GM18520 (cell line): ENCODE data around the gene OR8A1.
"Not testable (repeated sequence)": the region's sequence is repeated elsewhere in the genome, so short reads cannot be mapped to it uniquely, and the experiment has no call there.

Source experiments
- ATAC-seq: cut with Tn5 transposase; IDR thresholded peaks from one replicate; pipeline ENCODE4 v1.9.1; 2021; ENCODE audit not compliant: unreplicated experiment

Gene OR8A1

DNA sequence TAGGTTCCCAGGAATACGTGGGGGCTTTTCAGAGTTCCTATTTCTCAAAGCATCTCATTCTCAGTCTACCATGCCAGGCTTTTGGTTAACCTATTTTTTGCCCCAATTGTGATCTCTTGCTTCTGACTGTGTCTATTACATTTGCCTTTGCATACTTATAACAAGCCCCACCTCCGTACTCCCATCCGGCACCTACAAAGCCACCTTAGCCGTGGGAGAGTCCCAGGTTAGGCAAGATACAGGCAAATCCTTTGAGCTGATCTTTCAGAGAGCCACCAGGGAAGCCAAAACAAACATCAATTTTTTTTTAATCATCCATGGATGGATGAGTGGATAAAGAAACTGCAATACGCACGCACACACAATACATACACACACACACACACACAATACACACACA is 22.8 kb downstream of the OR8A1 start:
- ATAC-seq: no peak

DNA sequence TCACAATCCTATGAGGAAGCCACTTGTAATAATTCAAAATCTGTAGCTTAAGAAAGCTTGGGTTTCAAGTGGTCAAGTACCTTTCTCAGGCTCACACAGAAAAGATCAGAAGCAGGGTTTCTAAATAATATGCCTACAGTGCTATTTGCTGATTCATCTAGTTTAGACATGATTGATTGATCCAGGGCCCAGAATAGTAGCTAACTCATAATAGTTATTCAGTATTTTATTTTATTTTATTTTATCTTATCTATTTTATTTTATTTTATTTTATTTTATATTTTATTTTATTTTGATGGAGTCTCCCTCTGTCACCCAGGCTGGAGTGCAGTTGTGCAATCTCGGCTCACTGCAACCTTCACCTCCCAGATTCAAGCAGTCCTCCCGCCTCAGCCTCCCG is 25.5 kb downstream of the OR8A1 start:
- ATAC-seq: no peak

GRCh38 chr11:124597626-124598025 is 27.8 kb downstream of the OR8A1 start:
- ATAC-seq: no peak

DNA sequence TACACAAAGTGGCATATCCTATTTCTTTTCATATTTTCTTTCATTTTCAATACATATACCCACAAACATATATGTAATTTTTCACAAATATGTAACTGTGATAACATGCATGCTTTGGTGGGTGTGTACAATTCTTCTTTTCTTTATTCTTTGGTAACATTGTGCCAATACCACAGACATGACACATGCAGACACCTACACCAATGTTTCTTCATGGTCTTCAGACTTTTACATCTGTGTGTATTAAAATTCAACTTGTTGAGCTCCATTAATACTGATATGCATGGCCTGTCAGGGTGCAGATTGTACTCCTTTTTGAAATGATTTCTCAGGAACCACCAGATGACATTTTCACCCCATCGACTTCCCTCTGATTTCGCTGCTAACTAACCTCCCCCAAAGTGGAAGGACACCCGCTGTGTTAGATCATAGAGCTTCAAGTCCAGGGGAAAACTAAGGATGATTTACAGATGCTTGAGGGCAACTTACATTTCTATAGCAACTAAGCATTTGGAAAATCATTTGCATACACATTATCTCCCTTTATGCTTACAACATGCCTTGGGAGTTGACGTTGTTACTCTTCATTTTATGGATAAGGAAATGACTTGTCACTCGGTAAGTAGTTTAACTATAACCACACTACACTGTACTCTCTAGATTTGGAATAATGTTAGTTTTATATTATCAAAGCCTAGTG is 31.0 kb downstream of the OR8A1 start:
- ATAC-seq: no peak

DNA sequence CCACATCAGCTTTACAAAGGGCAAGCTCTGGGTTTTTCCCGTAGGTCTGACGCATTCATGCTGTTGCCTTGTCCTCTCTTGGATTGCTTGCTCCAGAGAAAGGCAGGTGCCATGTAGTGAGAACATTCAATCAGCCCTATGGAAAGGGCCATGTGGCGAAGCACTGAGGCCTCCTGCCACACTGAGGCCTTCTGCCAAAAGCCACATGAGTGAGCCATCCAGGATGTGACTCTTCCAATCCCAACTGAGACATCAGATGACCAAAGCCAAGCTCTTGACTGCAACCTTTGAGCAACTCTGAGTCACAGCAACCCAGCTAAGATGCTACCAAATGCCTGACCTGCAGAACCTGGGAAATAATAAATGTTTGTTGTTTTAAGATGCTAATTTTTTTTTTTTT is 32.4 kb downstream of the OR8A1 start:
- ATAC-seq: no peak

DNA sequence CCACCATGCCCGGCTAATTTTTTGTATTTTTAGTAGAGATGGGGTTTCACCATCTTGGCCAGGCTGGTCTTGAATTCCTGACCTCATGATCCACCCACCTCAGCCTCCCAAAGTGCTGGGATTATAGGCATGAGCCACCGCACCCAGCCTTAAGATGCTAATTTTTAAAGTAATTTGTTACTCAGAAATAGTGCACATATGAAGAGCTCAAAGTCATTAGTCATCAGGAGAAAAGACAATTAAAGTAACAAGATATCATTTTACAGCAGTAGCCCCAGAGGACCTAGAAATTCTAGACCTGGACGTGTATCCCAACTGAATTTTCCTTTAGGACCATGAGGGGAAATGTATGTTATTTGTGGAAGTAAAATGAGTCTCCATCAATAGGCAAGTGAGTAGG is 32.9 kb downstream of the OR8A1 start:
- not testable (repeated sequence) for ATAC-seq

GRCh38 chr11:124605719-124606118 is 35.9 kb downstream of the OR8A1 start:
- no peak for ATAC-seq

- ATAC-seq: no peak
Observed at GRCh38 chr11:124608147-124608546, 38.4 kb downstream of the OR8A1 start.

DNA sequence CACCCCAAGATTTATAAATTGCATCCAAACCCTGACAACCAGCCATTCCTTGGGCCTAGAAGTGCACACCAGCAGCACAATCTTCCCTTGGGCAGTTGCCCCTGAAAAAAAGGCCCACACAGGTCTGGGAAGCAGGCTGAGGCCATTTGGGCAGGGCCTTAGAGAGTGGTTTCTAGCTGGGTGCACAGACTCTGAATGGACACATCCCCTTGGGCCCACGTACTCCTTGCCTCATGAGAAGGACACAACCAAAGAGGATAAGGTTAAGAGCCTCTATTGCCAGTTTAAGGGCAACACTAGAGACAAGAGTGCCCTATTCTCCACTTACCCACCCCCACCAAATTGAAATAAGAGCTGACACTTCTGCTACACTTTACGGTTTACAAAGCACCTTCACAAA is 40.5 kb downstream of the OR8A1 start:
- ATAC-seq: no peak

DNA sequence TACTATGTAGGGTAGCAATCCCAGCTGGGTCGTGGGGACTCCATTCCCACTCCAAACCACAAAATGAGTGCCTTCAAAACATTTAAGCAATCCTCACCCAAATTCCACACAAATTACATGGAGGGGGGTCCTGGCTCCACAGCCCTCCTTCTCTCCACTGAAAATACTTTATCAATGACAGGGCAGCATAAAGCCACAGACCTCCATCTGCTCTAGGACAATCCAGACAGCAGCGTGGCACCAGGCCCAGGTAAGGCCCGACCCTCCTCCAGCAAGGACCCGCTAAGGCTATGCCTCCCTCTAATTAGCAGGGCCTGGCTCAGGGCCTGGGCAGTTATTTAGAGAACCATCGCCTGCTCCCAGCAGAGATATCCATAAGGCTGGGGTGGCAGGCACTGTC is 41.3 kb downstream of the OR8A1 start, which contains the start of gene PANX3:
PANX3 (plus strand) TSS at position 365 of the 400 bp plus-strand sequence. CDS start 129 bp downstream, outside the sequence.
- ATAC-seq: no peak

DNA sequence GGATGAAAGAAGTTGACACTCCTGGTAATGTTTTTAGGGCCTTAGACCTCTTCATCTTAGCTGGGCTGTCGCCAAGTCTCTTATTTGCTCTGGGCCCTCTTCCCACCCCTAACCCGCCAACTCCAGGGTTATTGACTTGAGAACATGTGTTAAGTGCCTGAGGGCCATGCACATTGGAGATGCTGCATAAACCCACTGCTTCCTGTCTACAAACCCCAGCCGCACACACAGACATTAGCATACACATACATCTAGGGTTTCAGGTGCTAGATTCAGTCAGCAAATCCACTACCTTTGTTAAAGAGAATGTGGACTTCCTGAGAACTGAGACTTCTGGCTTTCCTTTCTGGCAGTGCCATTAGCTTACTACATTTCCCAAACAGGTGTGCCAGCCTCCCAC is 42.2 kb downstream of the OR8A1 start:
- ATAC-seq: no peak

GRCh38 chr11:124612567-124613246 is 42.9 kb downstream of the OR8A1 start:
- ATAC-seq: no peak

DNA sequence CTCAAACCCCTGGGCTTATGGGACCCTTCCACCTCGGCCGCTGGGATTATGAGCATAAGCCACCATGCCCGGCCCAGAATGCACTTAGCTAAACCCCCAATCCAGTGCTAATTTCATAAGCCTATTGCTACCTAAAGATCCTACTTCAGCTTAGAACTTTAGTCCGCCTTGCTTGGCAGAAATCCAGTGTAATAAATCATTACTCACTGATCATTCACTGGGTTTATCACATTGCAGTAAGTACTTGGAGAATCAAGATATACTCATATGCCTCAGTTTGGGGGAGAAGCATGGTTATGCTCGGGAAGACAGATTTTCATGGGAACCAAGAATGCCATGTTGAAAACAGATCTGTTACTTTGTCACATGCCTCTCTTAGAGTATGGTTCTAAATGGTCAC is 49.1 kb downstream of the OR8A1 start:
- no peak for ATAC-seq
